ENCODE results near the gene SGPP2.

GRCh38 chr2:222421626-222422025 lies 2.7 kb upstream of the SGPP2 start:
- no peak for TF ChIP-seq EZH2 (IDR thresholded peaks at IDR 0.05; ENCODE audit: low read length, unreplicated experiment)
- no peak for TF ChIP-seq CTCF (conservative IDR thresholded peaks at IDR 0.05; ENCODE audit: low read depth, low read length)

All from PC-3 (cell line).